HAP-1 (cell line): Measurements from ENCODE around the gene APOM.

Experiments
- DNase-seq, 2 experiments: peaks; one replicate each; pipeline ENCODE4 v3.0.0-alpha.2; 2016 to 2020; ENCODE audit warnings: low spot score in 2 of 2
- H3K27me3 ChIP-seq: fragments of 250-450 bp; sonication (Bioruptor Pico); 2 replicates; pipeline ENCODE4 v1.5.1; 2020; ENCODE audit warnings: low read depth, mild to moderate bottlenecking, moderate library complexity
- H3K36me3 ChIP-seq: fragments of 250-450 bp; sonication (Bioruptor Pico); replicated peaks from 2 replicates; pipeline ENCODE4 v1.5.1; 2020; ENCODE audit warnings: mild to moderate bottlenecking
- H3K4me1 ChIP-seq: fragments of 250-450 bp; sonication (Bioruptor Pico); 2 replicates; pipeline ENCODE4 v1.5.1; 2020; ENCODE audit warnings: mild to moderate bottlenecking
- H3K4me3 ChIP-seq: fragments of 250-450 bp; sonication (Bioruptor Pico); 2 replicates; pipeline ENCODE4 v1.5.1; 2020; ENCODE audit warnings: mild to moderate bottlenecking, moderate library complexity
- H3K9me3 ChIP-seq: fragments of 250-450 bp; sonication (Bioruptor Pico); 2 replicates; pipeline ENCODE4 v1.5.1; 2020; ENCODE audit warnings: mild to moderate bottlenecking, moderate library complexity
- in situ Hi-C: fragments of 300-500 bp; cut with MboI; formaldehyde crosslinking; loops from 3 replicates; pipeline ENCODE4 v1.14.3; 2020; ENCODE audit warnings: low sequenced_read_pairs, inconsistent platforms, mixed read lengths

Gene APOM

GRCh38 chr6:31705931-31706330 lies 50.2 kb downstream of the APOM start:
- Histone ChIP-seq H3K36me3 (no peaks in the 10 kb centered on the region), H3K4me3 (no peak overlapping the region), H3K9me3 (no peaks in the 10 kb centered on the region), H3K4me1 (peaks cover 13% of the 10 kb centered on the region), H3K27me3 (no peaks in the 10 kb centered on the region)
- in situ Hi-C loops, result no loop called here
- no peak for DNase-seq

GRCh38 chr6:31706599-31706998 lies 50.9 kb downstream of the APOM start, which contains the start of gene LY6G6F:
Gene LY6G6F, plus strand, starts transcription at chr6:31706866. Its CDS starts 41 bp downstream, at chr6:31706907.
- in situ Hi-C loops, result no loop called here
- no peak for DNase-seq

GRCh38 chr6:31707701-31708100 lies 52.0 kb downstream of the APOM start:
- in situ Hi-C loops, result no loop called here
- H3K9me3 ChIP-seq, result no peaks in the 10 kb centered on the region
- H3K4me1 ChIP-seq, result peaks cover 6% of the 10 kb centered on the region
- H3K27me3 ChIP-seq, result no peaks in the 10 kb centered on the region
- no peak overlapping the region for H3K4me3 ChIP-seq
- no peaks in the 10 kb centered on the region for H3K36me3 ChIP-seq
- no peak for DNase-seq

More at GRCh38 chr6:31706599-31706998, 50.9 kb downstream of the APOM start, which contains the start of gene LY6G6F:
- Histone ChIP-seq H3K4me1 (peaks cover 10% of the 10 kb centered on the region), H3K9me3 (no peaks in the 10 kb centered on the region), H3K4me3 (no peak within 1 kb of the TSS), H3K27me3 (no peaks in the 10 kb centered on the region), H3K36me3 (no peaks in the 10 kb centered on the region)
